Activated CD4-positive, alpha-beta T cell treated with anti-CD3 and anti-CD28 coated beads for 36 hours (primary cell): Measurements from ENCODE around the gene TYMS. TPM values are rescaled to one million over a fixed set of nuclear protein-coding genes. Genes with fewer than 3 reads are reported as not detected.

Source experiments
- ATAC-seq: fragments of 200-7000 bp; cut with Tn5 transposase; one replicate; pipeline ENCODE4 v1.10.0; 2021; ENCODE audit warnings: mild to moderate bottlenecking, moderate library complexity
- CTCF ChIA-PET: fragments of 350-600 bp; sonication (Branson Sonifier 250); formaldehyde crosslinking; loops from one replicate; lab custom pipeline; 2021; ENCODE audit warnings: antibody characterized with exemption; lab: Charles Lee
- POLR2A ChIA-PET: fragments of 350-600 bp; sonication (Branson Sonifier 250); formaldehyde crosslinking; loops from one replicate; lab custom pipeline; 2021; ENCODE audit warnings: antibody characterized with exemption, inconsistent platforms; lab: Charles Lee
- DNase-seq: peaks from one replicate; pipeline ENCODE4 v3.0.0-alpha.2; 2020
- H3K27ac Mint-ChIP-seq: one replicate; pipeline ENCODE4 v1.8.0; 2021; ENCODE audit warnings: mixed read lengths
- H3K27me3 Mint-ChIP-seq: one replicate; pipeline ENCODE4 v1.8.0; 2021; ENCODE audit warnings: mixed read lengths
- H3K36me3 Mint-ChIP-seq: one replicate; pipeline ENCODE4 v1.8.0; 2021; ENCODE audit warnings: low read depth, mixed read lengths
- H3K4me1 Mint-ChIP-seq: one replicate; pipeline ENCODE4 v1.8.0; 2021; ENCODE audit warnings: mixed read lengths
- H3K4me3 Mint-ChIP-seq: one replicate; pipeline ENCODE4 v1.8.0; 2021; ENCODE audit warnings: mild to moderate bottlenecking, moderate library complexity, mixed read lengths
- H3K9me3 Mint-ChIP-seq: one replicate; pipeline ENCODE4 v1.8.0; 2021; ENCODE audit warnings: low read depth, mixed read lengths
- intact Hi-C, 2 experiments: fragments of 100-400 bp; cut with DNase I in 1 of 2; cut with micrococcal nuclease in 1 of 2; formaldehyde crosslinking; loops; one replicate each; pipeline versions ENCODE4 v1.14.2 to v1.15.1; 2022 to 2024; cut with DNase I, micrococcal nuclease
- total RNA-seq, 2 experiments: library from RNA; stranded (reverse); gene quantifications; one replicate each; pipeline ENCODE4 v1.2.3, GENCODE V29; 2021

TYMS gene
- total RNA-seq, 2 experiments from 2014 or later, result 331 to 372 TPM

- Mint-ChIP-seq H3K27me3 (no peaks in the 10 kb centered on the region), H3K9me3 (peaks cover 20% of the 10 kb centered on the region), H3K36me3 (peaks cover 68% of the 10 kb centered on the region), H3K27ac (no peak overlapping the region), H3K4me1 (peaks cover 3% of the 10 kb centered on the region), H3K4me3 (no peak overlapping the region)
- DNase-seq (no peak), ATAC-seq (no peak)
- ChIA-PET POLR2A (no interaction called here), CTCF (no interaction called here)
- intact Hi-C loops, result no loop called here
Observed at GRCh38 chr18:666177-666576, 8.7 kb downstream of the TYMS start.

- POLR2A ChIA-PET, result no interaction called here
- CTCF ChIA-PET, result no interaction called here
- peaks cover 68% of the 10 kb centered on the region for H3K36me3 Mint-ChIP-seq
- H3K27ac Mint-ChIP-seq, result no peak overlapping the region
- peaks cover 16% of the 10 kb centered on the region for H3K9me3 Mint-ChIP-seq
- no peak for ATAC-seq
- intact Hi-C loops, result no loop called here
- no peak for DNase-seq
- peaks cover 3% of the 10 kb centered on the region for H3K4me1 Mint-ChIP-seq
- H3K27me3 Mint-ChIP-seq, result no peaks in the 10 kb centered on the region
- H3K4me3 Mint-ChIP-seq, result no peak overlapping the region
Observed at GRCh38 chr18:666628-667027, 9.2 kb downstream of the TYMS start.

GRCh38 chr18:668260-668659 lies 10.8 kb downstream of the TYMS start:
- CTCF ChIA-PET, result interaction anchor here (0.6 kb wide), 2 partner anchors 202 to 260 kb away, joined by 3 read pairs; no protein-coding TSS in a partner anchor
- intact Hi-C loops, result no loop called here
- ATAC-seq (no peak), DNase-seq (no peak)
- H3K27ac Mint-ChIP-seq, result no peak overlapping the region
- H3K36me3 Mint-ChIP-seq, result peaks cover 67% of the 10 kb centered on the region
- POLR2A ChIA-PET, result no interaction called here
- H3K4me3 Mint-ChIP-seq, result no peak overlapping the region
- peaks cover 3% of the 10 kb centered on the region for H3K4me1 Mint-ChIP-seq
- no peaks in the 10 kb centered on the region for H3K27me3 Mint-ChIP-seq
- H3K9me3 Mint-ChIP-seq, result peaks cover 9% of the 10 kb centered on the region

DNA sequence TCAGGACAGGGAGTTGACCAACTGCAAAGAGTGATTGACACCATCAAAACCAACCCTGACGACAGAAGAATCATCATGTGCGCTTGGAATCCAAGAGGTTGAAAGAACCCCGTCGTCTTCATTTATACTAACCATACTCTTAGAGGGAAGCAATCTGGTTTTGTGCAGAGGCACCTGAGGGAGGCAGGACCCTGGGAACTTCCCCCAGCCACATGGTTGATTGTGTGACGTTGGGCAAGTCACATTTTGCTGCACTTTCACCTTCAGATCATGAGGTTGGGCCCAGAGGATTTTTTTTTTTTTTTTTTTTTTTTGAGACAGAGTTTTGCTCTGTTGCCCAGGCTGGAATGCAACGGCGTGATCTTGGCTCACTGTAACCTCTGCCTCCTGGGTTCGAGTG lies 11.6 kb downstream of the TYMS start:
- ChIA-PET CTCF (interaction anchor here (1.2 kb wide), 1 partner anchor 10 kb away, joined by 3 read pairs; no protein-coding TSS in a partner anchor), POLR2A (no interaction called here)
- DNase-seq, result no peak
- Mint-ChIP-seq H3K27me3 (no peaks in the 10 kb centered on the region), H3K4me1 (peaks cover 3% of the 10 kb centered on the region), H3K27ac (no peak overlapping the region), H3K36me3 (peaks cover 68% of the 10 kb centered on the region), H3K4me3 (no peak overlapping the region), H3K9me3 (peaks cover 9% of the 10 kb centered on the region)
- ATAC-seq, result no peak
- intact Hi-C loops, result no loop called here

- ChIA-PET CTCF (interaction anchor here (0.6 to 0.7 kb wide), 3 partner anchors 22 to 68 kb away, joined by 3 to 4 read pairs (median 3); no protein-coding TSS in a partner anchor), POLR2A (interaction anchor here (0.6 to 1.1 kb wide), 4 partner anchors 11 to 292 kb away, joined by 3 to 17 read pairs (median 3); no protein-coding TSS in a partner anchor)
- no peak overlapping the region for H3K4me3 Mint-ChIP-seq
- no peak overlapping the region for H3K27ac Mint-ChIP-seq
- DNase-seq (no peak), ATAC-seq (no peak)
- H3K27me3 Mint-ChIP-seq, result no peaks in the 10 kb centered on the region
- H3K9me3 Mint-ChIP-seq, result peaks cover 9% of the 10 kb centered on the region
- H3K4me1 Mint-ChIP-seq, result peaks cover 3% of the 10 kb centered on the region
- H3K36me3 Mint-ChIP-seq, result peaks cover 75% of the 10 kb centered on the region
- intact Hi-C loops, result no loop called here
Observed at GRCh38 chr18:670522-670921, 13.1 kb downstream of the TYMS start.

GRCh38 chr18:671405-671804 lies 14.0 kb downstream of the TYMS start:
- Mint-ChIP-seq H3K9me3 (peaks cover 5% of the 10 kb centered on the region), H3K4me1 (peaks cover 3% of the 10 kb centered on the region), H3K4me3 (no peak overlapping the region), H3K27ac (no peak overlapping the region), H3K27me3 (no peaks in the 10 kb centered on the region), H3K36me3 (peaks cover 74% of the 10 kb centered on the region)
- intact Hi-C loops, result no loop called here
- CTCF ChIA-PET, result interaction anchor here (0.6 to 0.7 kb wide), 2 partner anchors 65 to 69 kb away, joined by 3 to 4 read pairs; no protein-coding TSS in a partner anchor
- DNase-seq (no peak), ATAC-seq (no peak)
- POLR2A ChIA-PET, result interaction anchor here (0.6 to 0.9 kb wide), 2 partner anchors 13 to 291 kb away, joined by 3 to 17 read pairs; no protein-coding TSS in a partner anchor

- Mint-ChIP-seq H3K27me3 (no peaks in the 10 kb centered on the region), H3K4me1 (no peaks in the 10 kb centered on the region), H3K9me3 (no peaks in the 10 kb centered on the region), H3K27ac (no peak overlapping the region), H3K4me3 (no peak overlapping the region), H3K36me3 (peaks cover 73% of the 10 kb centered on the region)
- DNase-seq (no peak), ATAC-seq (no peak)
- CTCF ChIA-PET, result interaction anchor here (1.0 to 2.0 kb wide), 3 partner anchors 9 to 157 kb away, joined by 3 to 7 read pairs (median 4); no protein-coding TSS in a partner anchor
- intact Hi-C loops, result no loop called here
- POLR2A ChIA-PET, result interaction anchor here (0.9 kb wide), 1 partner anchor 15 kb away, joined by 4 read pairs; no protein-coding TSS in a partner anchor
Observed at GRCh38 chr18:673317-673716, 15.9 kb downstream of the TYMS start.

- H3K9me3 Mint-ChIP-seq, result no peaks in the 10 kb centered on the region
- no peak for DNase-seq
- no peaks in the 10 kb centered on the region for H3K27me3 Mint-ChIP-seq
- no peak for ATAC-seq
- no peak overlapping the region for H3K4me3 Mint-ChIP-seq
- POLR2A ChIA-PET, result no interaction called here
- no peak overlapping the region for H3K27ac Mint-ChIP-seq
- H3K36me3 Mint-ChIP-seq, result peaks cover 69% of the 10 kb centered on the region
- intact Hi-C loops, result no loop called here
- H3K4me1 Mint-ChIP-seq, result no peaks in the 10 kb centered on the region
- CTCF ChIA-PET, result interaction anchor here (1.0 to 2.0 kb wide), 3 partner anchors 9 to 157 kb away, joined by 3 to 7 read pairs (median 4); no protein-coding TSS in a partner anchor
Observed at GRCh38 chr18:673769-674168, 16.3 kb downstream of the TYMS start.

DNA sequence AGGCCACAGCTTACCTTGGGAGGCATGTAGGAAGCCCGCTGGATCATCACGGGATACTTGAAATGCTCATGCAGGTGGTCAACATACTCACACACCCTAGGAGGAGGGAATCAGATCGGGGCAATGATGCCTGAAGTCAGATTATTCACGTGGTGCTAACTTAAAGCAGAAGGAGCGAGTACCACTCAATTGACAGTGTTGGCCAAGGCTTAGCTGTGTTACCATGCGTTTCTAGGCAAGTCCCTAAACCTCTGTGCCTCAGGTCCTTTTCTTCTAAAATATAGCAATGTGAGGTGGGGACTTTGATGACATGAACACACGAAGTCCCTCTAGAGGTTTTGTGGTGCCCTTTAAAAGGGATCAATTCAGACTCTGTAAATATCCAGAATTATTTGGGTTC lies 17.9 kb downstream of the TYMS start:
- no peaks in the 10 kb centered on the region for H3K9me3 Mint-ChIP-seq
- POLR2A ChIA-PET, result no interaction called here
- H3K36me3 Mint-ChIP-seq, result peaks cover 67% of the 10 kb centered on the region

DNA sequence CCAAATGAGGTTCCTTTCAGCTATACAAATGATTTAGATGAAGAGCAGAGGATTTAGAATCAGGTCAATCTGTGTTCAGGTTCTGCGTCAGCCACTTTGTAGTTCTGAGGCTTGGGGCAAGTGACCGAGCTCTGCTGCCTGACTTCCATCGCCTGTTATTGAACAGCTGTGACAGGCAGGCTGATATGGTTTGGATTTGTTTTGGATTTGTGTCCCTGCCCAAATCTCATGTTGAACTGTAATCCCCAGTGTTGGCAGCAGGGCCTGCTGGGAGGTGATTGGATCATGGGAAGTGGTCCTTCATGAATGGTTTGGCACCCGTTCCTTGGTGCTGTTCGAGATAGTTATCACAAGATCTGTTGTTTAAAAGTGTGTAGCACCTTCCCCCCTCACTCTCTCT lies 18.6 kb downstream of the TYMS start:
- no peaks in the 10 kb centered on the region for H3K9me3 Mint-ChIP-seq
- no peaks in the 10 kb centered on the region for H3K4me1 Mint-ChIP-seq
- no peaks in the 10 kb centered on the region for H3K27me3 Mint-ChIP-seq
- no peak overlapping the region for H3K27ac Mint-ChIP-seq
- DNase-seq, result no peak
- no peak for ATAC-seq
- intact Hi-C loops, result no loop called here
- POLR2A ChIA-PET, result no interaction called here
- CTCF ChIA-PET, result no interaction called here
- H3K4me3 Mint-ChIP-seq, result no peak overlapping the region
- H3K36me3 Mint-ChIP-seq, result peaks cover 67% of the 10 kb centered on the region

More for the DNA sequence above, 17.9 kb downstream of the TYMS start:
- Mint-ChIP-seq H3K4me1 (no peaks in the 10 kb centered on the region), H3K4me3 (no peak overlapping the region), H3K27me3 (no peaks in the 10 kb centered on the region), H3K27ac (no peak overlapping the region)
- CTCF ChIA-PET, result no interaction called here
- ATAC-seq (no peak), DNase-seq (no peak)
- intact Hi-C loops, result no loop called here

DNA sequence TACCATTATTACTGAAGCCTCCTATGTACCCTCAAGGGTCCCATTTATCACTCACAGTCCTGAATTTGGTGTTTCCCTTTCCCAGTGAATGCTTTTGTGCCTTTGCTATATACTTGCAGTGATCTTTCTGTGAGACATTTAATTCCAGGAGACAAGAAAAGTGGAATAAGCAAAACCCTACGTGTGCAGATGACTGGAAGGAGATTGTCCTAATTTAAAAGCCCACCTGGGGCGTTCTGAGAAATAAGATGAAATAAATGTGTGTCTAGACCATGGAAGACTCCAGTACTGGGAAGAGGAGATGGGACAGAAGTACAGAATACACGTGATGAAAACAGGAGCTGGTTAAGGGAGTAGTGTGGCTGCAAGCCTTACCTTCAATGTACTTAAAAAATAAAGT lies 19.3 kb downstream of the TYMS start:
- Mint-ChIP-seq H3K4me1 (peaks cover 4% of the 10 kb centered on the region), H3K4me3 (no peak overlapping the region), H3K27ac (no peak overlapping the region), H3K27me3 (no peaks in the 10 kb centered on the region), H3K36me3 (peaks cover 65% of the 10 kb centered on the region), H3K9me3 (no peaks in the 10 kb centered on the region)
- intact Hi-C loops, result no loop called here
- DNase-seq (no peak), ATAC-seq (no peak)
- POLR2A ChIA-PET, result no interaction called here
- CTCF ChIA-PET, result no interaction called here

DNA sequence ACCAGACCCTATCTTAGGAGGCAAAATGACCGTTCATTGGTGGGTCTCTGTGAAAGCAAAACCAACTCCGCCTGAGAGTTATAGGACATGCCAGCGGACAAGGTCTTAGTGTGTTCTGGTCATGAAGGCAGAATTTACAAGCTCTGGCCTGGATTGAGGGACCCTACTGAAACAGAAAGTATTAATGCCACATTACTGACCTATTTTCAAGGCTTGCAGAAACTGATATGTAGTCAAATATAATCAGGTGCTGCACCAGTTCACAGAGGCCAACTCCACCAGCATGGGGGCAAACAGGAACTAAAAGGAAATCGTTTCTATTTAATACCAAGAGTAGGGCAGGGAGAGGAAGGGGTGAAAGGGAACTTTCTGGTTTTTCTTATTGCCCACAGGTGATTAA lies 19.7 kb downstream of the TYMS start:
- no peaks in the 10 kb centered on the region for H3K27me3 Mint-ChIP-seq
- H3K36me3 Mint-ChIP-seq, result peaks cover 69% of the 10 kb centered on the region
- intact Hi-C loops, result no loop called here
- POLR2A ChIA-PET, result no interaction called here
- CTCF ChIA-PET, result interaction anchor here (0.6 kb wide), 1 partner anchor 156 kb away, joined by 3 read pairs; no protein-coding TSS in a partner anchor
- H3K4me1 Mint-ChIP-seq, result peaks cover 8% of the 10 kb centered on the region
- no peak overlapping the region for H3K4me3 Mint-ChIP-seq
- no peak for DNase-seq
- H3K9me3 Mint-ChIP-seq, result no peaks in the 10 kb centered on the region
- no peak overlapping the region for H3K27ac Mint-ChIP-seq
- no peak for ATAC-seq
